BLaER1 treated with 17β-estradiol and CSF1 and Interleukin-3, amounts not matched to agents 10 nM and 100 nM (cell line): ENCODE results near the gene ZNF687.

Source experiments
- H3K27ac ChIP-seq, 11 experiments: shearing (Covaris generic); formaldehyde crosslinking; 2 replicates each; pipeline ENCODE4 v1.8.1; 2022
- H3K27me3 ChIP-seq, 11 experiments: shearing (Covaris generic); formaldehyde crosslinking; 2 replicates each; pipeline ENCODE4 v1.8.1; 2022
- H3K36me3 ChIP-seq, 11 experiments: shearing (Covaris generic); formaldehyde crosslinking; 2 replicates each; pipeline ENCODE4 v1.8.1; 2022
- H3K4me1 ChIP-seq, 10 experiments: shearing (Covaris generic); formaldehyde crosslinking; 2 replicates each; pipeline ENCODE4 v1.8.1; 2022
- H3K4me2 ChIP-seq, 11 experiments: shearing (Covaris generic); formaldehyde crosslinking; 2 replicates each; pipeline ENCODE4 v1.8.1; 2022
- H3K4me3 ChIP-seq, 10 experiments: shearing (Covaris generic); formaldehyde crosslinking; 2 replicates each; pipeline ENCODE4 v1.8.1; 2022
- H3K9ac ChIP-seq, 11 experiments: shearing (Covaris generic); formaldehyde crosslinking; 2 replicates each; pipeline ENCODE4 v1.8.1; 2022
- H3K9me3 ChIP-seq, 11 experiments: shearing (Covaris generic); formaldehyde crosslinking; replicated peaks in 1 of 11; 2 replicates each; pipeline ENCODE4 v1.8.1; 2022
- H4K20me1 ChIP-seq, 11 experiments: shearing (Covaris generic); formaldehyde crosslinking; 2 replicates each; pipeline ENCODE4 v1.8.1; 2022
- Cebpa-rat ChIP-seq, 11 experiments: shearing (Covaris generic); IDR thresholded peaks; 2 replicates each; pipeline ENCODE4 v1.8.1; 2022

ZNF687 gene

GRCh38 chr1:151327903-151328674, 46.0 kb downstream of the ZNF687 start:
- Histone ChIP-seq H3K4me3 (peak overlapping the region; percentile 63 to 82 (median 75); a peak in 18 of 20 replicates), H4K20me1 (peaks cover 0 to 34% (median 8%) of the 10 kb centered on the region in 11 experiments; a peak in 10 of 22 replicates), H3K4me1 (peaks cover 25 to 42% (median 34%) of the 10 kb centered on the region in 10 experiments), H3K27ac (peak overlapping the region; percentile 94 to 100 (median 97); a peak in 20 of 22 replicates), H3K4me2 (peak overlapping the region; percentile 66 to 99 (median 96); a peak in 20 of 22 replicates), H3K27me3 (no peaks in the 10 kb centered on the region), H3K9me3 (no peaks in the 10 kb centered on the region), H3K9ac (peak overlapping the region; percentile 4 to 99 (median 97); a peak in 17 of 22 replicates), H3K36me3 (peaks cover 16 to 31% (median 28%) of the 10 kb centered on the region in 11 experiments)
- no peak for TF ChIP-seq Cebpa-rat (IDR thresholded peaks at IDR 0.05)

GRCh38 chr1:151334822-151335221, 52.7 kb downstream of the ZNF687 start:
- no peak overlapping the region for H3K27ac ChIP-seq
- no peaks in the 10 kb centered on the region for H3K27me3 ChIP-seq
- H3K4me3 ChIP-seq = no peak overlapping the region
- TF ChIP-seq Cebpa-rat (IDR thresholded peaks at IDR 0.05) = no peak
- H3K36me3 ChIP-seq = peaks cover 0 to 3% (median 0%) of the 10 kb centered on the region in 11 experiments; a peak in 2 of 22 replicates
- H3K4me2 ChIP-seq = no peak overlapping the region
- H3K9ac ChIP-seq = no peak overlapping the region
- H4K20me1 ChIP-seq = no peaks in the 10 kb centered on the region
- peaks cover 0 to 9% (median 5%) of the 10 kb centered on the region in 10 experiments; a peak in 9 of 20 replicates for H3K4me1 ChIP-seq
- no peaks in the 10 kb centered on the region for H3K9me3 ChIP-seq

- Histone ChIP-seq H4K20me1 (no peaks in the 10 kb centered on the region; a peak in 1 of 22 replicates), H3K36me3 (peaks cover 0 to 10% (median 0%) of the 10 kb centered on the region in 11 experiments; a peak in 5 of 22 replicates), H3K4me3 (no peak overlapping the region), H3K4me1 (peaks cover 9 to 17% (median 13%) of the 10 kb centered on the region in 10 experiments; a peak in 19 of 20 replicates), H3K4me2 (no peak overlapping the region), H3K27me3 (no peaks in the 10 kb centered on the region), H3K9me3 (no peaks in the 10 kb centered on the region), H3K9ac (peak overlapping the region in 2 of 11 experiments; percentile 1 to 10; a peak in 1 of 22 replicates), H3K27ac (no peak overlapping the region)
- no peak for TF ChIP-seq Cebpa-rat (IDR thresholded peaks at IDR 0.05)
Measured at GRCh38 chr1:151336556-151336955, 54.5 kb downstream of the ZNF687 start.

GRCh38 chr1:151340870-151341754, 59.0 kb downstream of the ZNF687 start:
- peak overlapping the region; percentile 6 to 50 (median 31); a peak in 15 of 22 replicates for H3K9ac ChIP-seq
- peaks cover 28 to 53% (median 36%) of the 10 kb centered on the region in 11 experiments for H3K36me3 ChIP-seq
- H3K4me2 ChIP-seq = peak overlapping the region; percentile 3 to 98 (median 60); a peak in 21 of 22 replicates
- peak overlapping the region in 9 of 11 experiments; percentile 46 to 72 (median 59); a peak in 18 of 22 replicates for H3K27ac ChIP-seq
- H3K4me3 ChIP-seq = no peak overlapping the region
- H3K27me3 ChIP-seq = no peaks in the 10 kb centered on the region
- H3K4me1 ChIP-seq = peaks cover 55 to 63% (median 58%) of the 10 kb centered on the region in 10 experiments
- H4K20me1 ChIP-seq = no peaks in the 10 kb centered on the region; a peak in 4 of 22 replicates
- H3K9me3 ChIP-seq = no peaks in the 10 kb centered on the region
- no peak for TF ChIP-seq Cebpa-rat (IDR thresholded peaks at IDR 0.05)
